Stromal cell of bone marrow (primary cell): ENCODE data around the gene PPP2R5B.

ENCODE experiments used
- DNase-seq: peaks from one replicate; pipeline ENCODE4 v3.0.0-alpha.2; 2012; ENCODE audit warnings: low read depth

Gene PPP2R5B

GRCh38 chr11:64930340-64930739 lies 5.9 kb downstream of the PPP2R5B start:
- DNase-seq, result no peak

- DNase-seq, result no peak
Observed at GRCh38 chr11:64931290-64931689, 6.8 kb downstream of the PPP2R5B start.

DNA sequence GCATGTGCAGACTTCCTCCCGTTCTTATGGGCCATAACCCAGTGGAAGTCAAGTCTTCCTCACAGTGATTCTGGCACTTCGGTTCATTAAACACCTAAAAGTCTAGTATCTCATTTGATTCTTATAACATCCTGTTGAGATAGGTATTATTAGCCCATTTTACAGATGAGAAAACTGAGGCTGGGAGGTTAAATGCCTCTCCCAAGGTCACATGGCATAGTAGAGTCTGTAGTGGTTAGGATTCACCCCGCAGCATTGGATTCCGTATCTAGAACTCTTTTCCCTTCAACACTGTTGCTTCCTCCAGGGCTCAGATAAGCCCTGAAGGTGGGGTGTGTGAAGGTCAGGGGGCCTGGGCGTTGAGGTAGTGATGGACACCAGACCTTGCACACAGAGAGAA lies 7.8 kb downstream of the PPP2R5B start:
- DNase-seq, result no peak

GRCh38 chr11:64933213-64933934 lies 8.9 kb downstream of the PPP2R5B start:
- no peak for DNase-seq

DNA sequence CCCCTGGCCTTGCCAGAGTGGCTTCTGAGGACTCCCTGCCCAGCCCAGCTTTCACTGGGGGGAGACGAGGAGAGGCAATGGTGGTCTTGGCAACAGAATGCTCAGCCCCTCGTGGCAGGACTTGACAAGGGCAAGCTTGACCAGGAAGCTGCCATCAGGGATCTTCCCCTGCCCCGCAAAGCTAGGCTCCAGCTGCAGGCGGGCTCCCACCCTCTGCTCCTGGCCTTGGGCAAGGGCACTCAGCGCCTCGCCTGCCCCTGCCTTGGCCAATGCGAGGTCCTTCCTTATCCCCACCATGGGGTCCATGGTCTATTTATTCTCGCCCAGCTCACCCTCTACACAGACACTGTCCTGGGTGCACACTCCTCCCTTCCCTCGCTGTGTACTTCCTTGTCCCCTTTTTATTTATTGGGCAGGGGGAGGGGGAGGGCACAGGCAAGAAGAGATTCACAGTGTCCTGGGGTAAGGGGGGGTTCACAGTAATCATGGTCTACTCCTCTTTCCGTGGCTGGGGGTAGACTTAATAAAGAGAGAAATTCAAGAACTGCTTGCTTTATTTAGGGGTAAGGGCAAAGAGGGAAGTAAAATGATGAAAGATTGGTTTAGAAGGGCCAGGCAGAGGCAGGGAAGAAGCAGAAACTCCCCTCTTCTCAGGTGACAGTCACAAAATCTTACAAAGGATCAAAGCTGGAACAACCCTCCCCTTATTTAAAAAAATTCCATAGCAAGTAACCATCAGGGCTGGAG lies 9.6 kb downstream of the PPP2R5B start:
- DNase-seq, result no peak

- no peak for DNase-seq
Observed at GRCh38 chr11:64934682-64935358, 10.3 kb downstream of the PPP2R5B start.

DNA sequence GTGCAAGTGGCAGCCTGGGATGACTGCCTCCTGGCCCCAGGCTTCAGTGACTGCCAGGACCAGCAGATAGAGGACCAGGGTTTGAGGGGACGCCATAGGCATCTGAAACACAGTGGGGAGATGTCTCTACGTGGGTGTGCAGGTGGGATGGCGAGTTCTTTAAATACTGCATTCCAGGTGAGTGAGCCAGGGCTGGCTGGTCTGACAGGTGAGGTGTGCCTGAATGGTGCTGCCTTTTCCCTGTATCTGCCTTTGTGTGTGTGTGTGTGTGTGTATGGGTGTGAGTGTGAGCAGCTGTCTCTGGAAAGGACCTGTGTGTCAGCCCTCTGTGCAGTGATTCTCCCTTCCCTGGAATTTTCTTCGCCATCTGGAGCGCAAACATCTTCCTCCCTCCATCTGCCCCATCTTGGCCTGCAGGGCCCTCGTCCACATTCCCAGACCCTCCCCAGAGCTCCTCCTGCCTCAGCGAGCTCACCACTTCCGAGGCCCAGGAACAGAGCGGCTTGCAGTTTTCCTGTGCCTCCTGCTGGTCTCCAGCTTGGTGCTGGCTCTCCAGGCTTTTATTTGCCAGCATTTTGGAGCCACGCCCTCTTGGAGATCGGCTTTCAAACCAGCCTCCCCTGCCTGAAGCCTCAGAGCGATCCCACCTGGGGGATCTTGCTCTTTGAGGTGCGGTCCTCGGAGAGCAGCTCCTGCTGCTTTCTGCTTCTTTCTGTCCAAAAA lies 11.0 kb downstream of the PPP2R5B start, which contains the start of gene GPHA2:
Gene GPHA2 (minus strand): TSS at position 535 of the 723 bp plus-strand sequence. CDS start 433 bp downstream, at position 102.
- DNase-seq, result no peak

DNA sequence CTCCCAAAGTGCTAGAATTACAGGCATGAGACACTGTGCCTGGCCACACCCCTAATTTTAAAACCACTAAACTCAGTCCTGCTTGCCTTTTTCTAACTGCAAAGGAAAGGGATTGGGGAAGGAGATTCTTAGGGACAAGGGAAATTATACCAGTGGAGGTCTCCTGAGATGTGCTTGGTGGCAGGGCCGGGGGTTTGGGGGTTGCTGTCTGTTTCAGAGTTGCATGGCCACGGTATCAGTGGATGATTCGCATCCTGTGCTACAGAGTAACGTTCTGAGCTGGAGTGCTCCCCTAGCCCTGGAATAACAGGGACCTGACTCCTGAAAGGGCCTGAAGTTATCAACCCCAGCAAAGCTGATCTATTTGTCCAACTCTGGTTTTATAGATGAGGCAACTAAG lies 12.1 kb downstream of the PPP2R5B start:
- DNase-seq, result no peak

- no peak for DNase-seq
Observed at GRCh38 chr11:64947208-64947814, 22.8 kb downstream of the PPP2R5B start.

GRCh38 chr11:64951529-64951928 lies 27.0 kb downstream of the PPP2R5B start:
- DNase-seq, result no peak

DNA sequence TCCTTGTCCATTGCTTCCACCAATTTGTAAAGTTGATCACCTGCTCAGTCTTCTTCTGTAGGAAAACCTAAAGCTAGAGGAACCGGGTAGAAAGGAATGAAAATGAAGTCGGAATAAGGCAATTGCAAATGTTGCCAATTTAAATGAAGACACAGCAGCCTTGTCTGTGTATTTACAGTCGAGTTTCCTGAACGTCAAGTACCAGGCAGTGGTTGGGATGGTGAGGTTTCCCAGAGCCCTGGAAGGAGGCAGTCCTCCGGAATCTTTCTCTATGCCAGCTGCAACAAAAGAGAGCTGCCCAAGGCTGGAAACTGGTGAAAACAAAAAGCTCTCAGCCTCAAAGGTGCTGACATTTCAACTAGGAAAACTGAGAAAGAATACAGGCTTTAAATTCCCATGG lies 29.7 kb downstream of the PPP2R5B start:
- DNase-seq, result no peak

GRCh38 chr11:64959498-64959897 lies 35.0 kb downstream of the PPP2R5B start:
- DNase-seq, result peak; percentile 6

- no peak for DNase-seq
Observed at GRCh38 chr11:64960719-64961118, 36.2 kb downstream of the PPP2R5B start.

DNA sequence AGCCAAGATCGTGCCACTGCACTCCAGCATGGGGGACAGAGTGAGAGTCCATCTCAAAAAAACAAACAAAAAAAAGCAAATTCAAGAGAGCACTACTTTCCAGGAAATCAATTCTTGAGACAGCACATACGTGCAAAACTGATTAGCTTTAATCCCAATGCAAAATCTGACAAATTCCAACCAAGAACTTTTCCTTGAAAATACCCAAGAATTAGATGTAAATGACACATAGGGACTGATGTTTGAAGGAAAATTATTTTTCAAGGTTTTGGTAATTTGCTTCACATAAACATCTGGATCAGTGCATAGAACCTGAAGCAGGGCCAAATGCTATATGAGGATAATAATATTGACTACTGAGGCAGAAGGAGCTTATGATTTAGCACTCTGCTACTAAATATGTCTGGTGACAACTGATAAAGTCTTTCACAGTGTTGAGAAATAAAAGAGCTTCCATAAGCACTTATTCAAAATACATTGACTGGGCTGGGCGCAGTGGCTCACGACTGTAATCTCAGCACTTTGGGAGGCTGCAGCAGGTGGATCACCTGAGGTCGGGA lies 38.7 kb downstream of the PPP2R5B start:
- no peak for DNase-seq

DNA sequence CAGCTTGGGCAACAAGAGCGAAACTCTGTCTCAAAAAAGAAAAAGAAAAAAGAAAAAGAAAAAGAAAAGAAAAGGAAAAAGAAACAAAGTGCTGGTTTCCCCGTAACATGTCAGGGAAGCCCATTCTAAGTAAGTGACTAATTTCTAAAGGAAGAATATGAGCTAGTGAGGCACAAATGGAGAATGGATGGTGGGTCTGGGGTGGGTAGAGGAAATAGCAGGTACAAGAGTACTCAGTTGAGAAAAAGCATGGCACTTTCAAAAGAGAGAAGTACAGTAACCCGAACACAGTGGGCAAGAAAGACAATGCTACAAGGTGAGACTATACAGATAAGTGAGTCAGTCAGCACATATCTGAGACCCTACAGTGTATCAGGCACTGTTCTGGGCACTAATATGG lies 42.9 kb downstream of the PPP2R5B start:
- DNase-seq, result no peak

- DNase-seq, result no peak
Observed at GRCh38 chr11:64969209-64969608, 44.7 kb downstream of the PPP2R5B start.

GRCh38 chr11:64970731-64971151 lies 46.3 kb downstream of the PPP2R5B start:
- no peak for DNase-seq

DNA sequence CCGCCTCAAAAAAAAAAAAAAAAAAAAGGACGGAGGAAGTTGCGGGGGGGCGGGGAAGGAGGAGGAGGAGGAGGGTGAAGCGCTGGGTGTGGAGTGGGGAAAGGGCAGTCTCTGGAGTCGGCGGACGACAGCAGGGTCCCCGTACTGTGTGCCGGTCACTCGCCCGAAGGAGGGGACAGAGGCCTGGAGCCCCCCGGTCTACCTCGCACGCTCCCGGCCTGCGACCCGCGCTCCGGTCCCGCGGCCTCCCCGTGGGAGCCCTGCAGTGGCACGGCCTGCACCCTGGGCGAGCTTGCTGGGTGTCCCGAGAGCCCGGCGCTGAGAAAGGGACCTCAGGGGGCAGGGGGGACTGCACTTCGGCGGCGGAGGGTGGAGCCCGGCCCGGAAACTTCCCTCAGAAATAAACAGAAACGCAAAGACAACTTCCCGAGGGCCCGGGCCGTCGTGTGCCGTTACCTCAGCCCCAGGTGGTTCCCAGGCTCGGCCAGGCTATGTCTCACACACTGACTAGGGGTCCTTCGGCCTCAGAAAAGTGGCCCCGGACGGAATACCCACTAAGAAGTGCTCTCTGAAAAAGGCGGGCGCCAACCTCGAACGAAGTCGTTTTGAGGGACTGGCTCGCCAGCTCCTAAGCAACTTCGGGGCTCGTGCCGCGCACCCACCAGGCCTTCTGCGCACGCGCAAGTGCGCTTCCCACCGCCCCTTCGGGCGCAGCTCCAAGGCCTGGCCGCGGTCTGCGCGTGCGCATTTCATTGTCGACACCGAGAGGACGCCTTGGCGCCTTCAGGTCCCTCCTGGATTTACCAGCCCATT lies 47.1 kb downstream of the PPP2R5B start, which contains the start of gene MAJIN:
Gene MAJIN (minus strand): TSS at position 688 of the 813 bp plus-strand sequence. CDS start 12,703 bp downstream, outside the sequence.
- DNase-seq, result no peak

GRCh38 chr11:64974124-64974523 lies 49.6 kb downstream of the PPP2R5B start:
- DNase-seq, result no peak

DNA sequence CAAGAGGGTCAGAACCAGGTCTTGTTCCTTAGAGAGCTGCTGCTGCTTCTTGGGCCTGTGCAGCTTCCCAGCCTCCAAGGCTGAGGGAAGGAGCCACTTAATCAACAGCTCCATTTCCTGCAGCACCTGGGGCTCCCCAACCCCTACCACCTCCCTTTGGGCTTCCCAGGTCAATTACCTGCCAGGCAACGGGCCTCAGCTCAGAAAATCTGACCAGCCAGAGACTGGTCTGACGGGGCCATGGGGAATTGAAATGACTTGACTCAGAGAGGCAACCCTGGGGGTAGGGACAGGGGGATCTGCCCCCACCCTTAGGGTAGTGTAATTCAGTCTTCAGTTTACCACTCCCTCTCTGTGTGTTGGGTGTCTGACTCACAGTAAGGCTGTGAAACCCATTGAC lies 52.2 kb downstream of the PPP2R5B start:
- no peak for DNase-seq
